B cell (primary cell): ENCODE results near the gene LYPD1.

Source experiments
- EZH2 ChIP-seq: IDR thresholded peaks from 2 replicates; pipeline ENCODE4 v1.6.1; 2012; ENCODE audit warnings: borderline replicate concordance, low read depth, mild to moderate bottlenecking, moderate library complexity, low read length; ENCODE audit not compliant: insufficient read depth, poor library complexity, severe bottlenecking
- TF ChIP-seq, protein P1 (sequence below): fragments of 200-600 bp; IDR thresholded peaks from one replicate; pipeline ENCODE4 v1.8.0; 2022; ENCODE audit warnings: antibody characterized with exemption, mild to moderate bottlenecking

- TF ChIP-seq, protein P1, sequence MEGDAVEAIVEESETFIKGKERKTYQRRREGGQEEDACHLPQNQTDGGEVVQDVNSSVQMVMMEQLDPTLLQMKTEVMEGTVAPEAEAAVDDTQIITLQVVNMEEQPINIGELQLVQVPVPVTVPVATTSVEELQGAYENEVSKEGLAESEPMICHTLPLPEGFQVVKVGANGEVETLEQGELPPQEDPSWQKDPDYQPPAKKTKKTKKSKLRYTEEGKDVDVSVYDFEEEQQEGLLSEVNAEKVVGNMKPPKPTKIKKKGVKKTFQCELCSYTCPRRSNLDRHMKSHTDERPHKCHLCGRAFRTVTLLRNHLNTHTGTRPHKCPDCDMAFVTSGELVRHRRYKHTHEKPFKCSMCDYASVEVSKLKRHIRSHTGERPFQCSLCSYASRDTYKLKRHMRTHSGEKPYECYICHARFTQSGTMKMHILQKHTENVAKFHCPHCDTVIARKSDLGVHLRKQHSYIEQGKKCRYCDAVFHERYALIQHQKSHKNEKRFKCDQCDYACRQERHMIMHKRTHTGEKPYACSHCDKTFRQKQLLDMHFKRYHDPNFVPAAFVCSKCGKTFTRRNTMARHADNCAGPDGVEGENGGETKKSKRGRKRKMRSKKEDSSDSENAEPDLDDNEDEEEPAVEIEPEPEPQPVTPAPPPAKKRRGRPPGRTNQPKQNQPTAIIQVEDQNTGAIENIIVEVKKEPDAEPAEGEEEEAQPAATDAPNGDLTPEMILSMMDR, result no peak
- TF ChIP-seq EZH2, result no peak
Observed at GRCh38 chr2:132638313-132639040, 31.5 kb downstream of the LYPD1 start.
